HCT116 (cell line): ENCODE data around the gene RPL13A. TPM values are rescaled to one million over a fixed set of nuclear protein-coding genes. Genes with fewer than 3 reads are reported as not detected.
"Not testable (repeated sequence)": the region's sequence is repeated elsewhere in the genome, so short reads cannot be mapped to it uniquely, and the experiment has no call there.

Experiments used
- ATAC-seq: fragments of 200-7000 bp; cut with Tn5 transposase; 2 replicates; pipeline ENCODE4 v1.9.1; 2020; ENCODE audit warnings: mild to moderate bottlenecking, moderate library complexity
- BruUV-seq: library from RNA; stranded (reverse); fragments of 400-500 nt; replicated peaks from 2 replicates; lab custom pipeline; 2021; lab: Mats Ljungman, UMichigan
- CTCF ChIA-PET: fragments of 300-600 bp; sonication (Branson Sonifier 250); formaldehyde crosslinking; loops from one replicate; lab custom pipeline; 2021; ENCODE audit warnings: antibody characterized with exemption; lab: Charles Lee
- POLR2A ChIA-PET: fragments of 300-600, 350-600 bp; sonication (Branson Sonifier 250); formaldehyde crosslinking; loops from one replicate; lab custom pipeline; 2021; ENCODE audit warnings: antibody characterized with exemption; lab: Charles Lee
- RAD21 ChIA-PET, 2 experiments: fragments of 300-600 bp; sonication (Branson Sonifier 250); formaldehyde crosslinking; loops; one replicate each; lab custom pipeline; 2023; ENCODE audit warnings: low total read pairs in 2 of 2; ENCODE audit not compliant: uncharacterized antibody in 2 of 2, unreplicated experiment in 2 of 2, low non-redundant PET in 1 of 2; lab: Charles Lee
- DNase-seq: peaks from one replicate; pipeline ENCODE4 v3.0.0-alpha.2; 2010; ENCODE audit warnings: low read depth, low spot score
- H2AFZ ChIP-seq: fragments of 200-600 bp; shearing (Covaris generic), sonication (generic); 2 replicates; pipeline ENCODE4 v1.6.1; 2017; ENCODE audit warnings: low read depth, mixed run types, mixed read lengths, antibody characterized with exemption, low read length; ENCODE audit not compliant: poor library complexity, severe bottlenecking
- H3K27ac ChIP-seq: 2 replicates; pipeline ENCODE4 v1.5.1; 2012; ENCODE audit warnings: low read depth, low read length
- H3K27me3 ChIP-seq: fragments of 200-600 bp; sonication (generic); 2 replicates; pipeline ENCODE4 v1.6.1; 2016; ENCODE audit warnings: mixed run types, low read length, mixed read lengths; ENCODE audit not compliant: insufficient read depth
- H3K36me3 ChIP-seq, 2 experiments: fragments of 200-500 bp in 1 of 2; fragments of 200-600 bp in 1 of 2; sonication (Bioruptor generic) in 1 of 2; sonication (generic) in 1 of 2; 2 replicates each; pipeline versions ENCODE4 v1.5.1 to v1.6.1; 2014 to 2016; ENCODE audit warnings: low read length in 2 of 2, inconsistent platforms in 1 of 2, mixed read lengths in 1 of 2, mixed run types in 1 of 2; ENCODE audit not compliant: insufficient read depth in 2 of 2, control insufficient read depth in 1 of 2
- H3K4me1 ChIP-seq, 2 experiments: fragments of 200-600 bp in 1 of 2; sonication (generic) in 1 of 2; 2 replicates each; pipeline versions ENCODE4 v1.5.1 to v1.6.1; 2012 to 2017; ENCODE audit warnings: low read length in 2 of 2, inconsistent platforms in 1 of 2, mild to moderate bottlenecking in 1 of 2, mixed read lengths in 1 of 2, mixed run types in 1 of 2, moderate library complexity in 1 of 2; ENCODE audit not compliant: insufficient read depth in 2 of 2, control insufficient read depth in 1 of 2
- H3K4me2 ChIP-seq: fragments of 200-600 bp; sonication (generic); 2 replicates; pipeline ENCODE4 v1.6.1; 2017; ENCODE audit warnings: mixed run types, low read length, mixed read lengths
- H3K4me3 ChIP-seq, 2 experiments: fragments of 200-600 bp in 1 of 2; sonication (generic) in 1 of 2; replicated peaks in 1 of 2; 2 replicates each; pipeline ENCODE4 v1.5.1; 2011 to 2016; ENCODE audit warnings: low read length in 2 of 2, control low read depth in 1 of 2, low read depth in 1 of 2, mild to moderate bottlenecking in 1 of 2, mixed read lengths in 1 of 2, mixed run types in 1 of 2
- H3K79me2 ChIP-seq: fragments of 200-600 bp; sonication (generic); 2 replicates; pipeline ENCODE4 v1.6.1; 2017; ENCODE audit warnings: mild to moderate bottlenecking, mixed run types, low read length, moderate library complexity, mixed read lengths; ENCODE audit not compliant: insufficient read depth
- H3K9ac ChIP-seq: fragments of 200-600 bp; sonication (generic); 2 replicates; pipeline ENCODE4 v1.6.1; 2016; ENCODE audit warnings: low read length, mixed read lengths
- H3K9me2 ChIP-seq: fragments of 200-600 bp; sonication (generic), shearing (Covaris generic); 2 replicates; pipeline ENCODE4 v1.6.1; 2017; ENCODE audit warnings: mixed run types, mild to moderate bottlenecking, moderate library complexity; ENCODE audit not compliant: insufficient read depth
- H3K9me3 ChIP-seq, 2 experiments: fragments of 200-500 bp in 1 of 2; fragments of 200-600 bp in 1 of 2; sonication (Bioruptor generic) in 1 of 2; sonication (generic) in 1 of 2; 2 replicates each; pipeline ENCODE4 v1.6.1; 2014 to 2017; ENCODE audit warnings: low read length in 2 of 2, mixed read lengths in 2 of 2, inconsistent platforms in 1 of 2, low read depth in 1 of 2, mild to moderate bottlenecking in 1 of 2, mixed run types in 1 of 2, moderate library complexity in 1 of 2; ENCODE audit not compliant: control insufficient read depth in 1 of 2, insufficient read depth in 1 of 2
- H4K20me1 ChIP-seq: fragments of 200-600 bp; sonication (generic), shearing (Covaris generic); 2 replicates; pipeline ENCODE4 v1.6.1; 2017; ENCODE audit warnings: mixed run types, mild to moderate bottlenecking, moderate library complexity; ENCODE audit not compliant: insufficient read depth
- CTCF ChIP-seq, 3 experiments: fragments of 200-600 bp in 1 of 3; sonication (generic) in 1 of 3; IDR thresholded peaks in 2 of 3; conservative IDR thresholded peaks in 1 of 3; 2 replicates each; pipeline ENCODE4 v1.5.1; 2012 to 2017; ENCODE audit warnings: low read depth in 2 of 3, low read length in 2 of 3, antibody characterized with exemption in 1 of 3, borderline replicate concordance in 1 of 3, control low read depth in 1 of 3, mild to moderate bottlenecking in 1 of 3, mixed read lengths in 1 of 3, mixed run types in 1 of 3, moderate library complexity in 1 of 3; ENCODE audit not compliant: insufficient read depth in 1 of 3
- JUND ChIP-seq: IDR thresholded peaks from 2 replicates; pipeline ENCODE4 v1.6.1; 2012
- POLR2AphosphoS5 ChIP-seq: IDR thresholded peaks from 2 replicates; pipeline ENCODE4 v1.6.1; 2011; ENCODE audit warnings: mild to moderate bottlenecking, low read depth, low read length, moderate library complexity
- YY1 ChIP-seq: IDR thresholded peaks from 2 replicates; pipeline ENCODE4 v1.6.1; 2011; ENCODE audit warnings: low read length, low read depth, moderate library complexity, mild to moderate bottlenecking; ENCODE audit not compliant: insufficient replicate concordance; ENCODE audit errors: extremely low read depth
- ZNF274 ChIP-seq: fragments of 200-500 bp; sonication (Bioruptor generic); IDR thresholded peaks from 2 replicates; pipeline ENCODE4 v1.6.1; 2014; ENCODE audit warnings: mild to moderate bottlenecking, low read depth, low read length, inconsistent platforms
- intact Hi-C: fragments of 100-400 bp; cut with micrococcal nuclease; formaldehyde crosslinking; loops from 2 replicates; pipeline ENCODE4 v1.10.0; 2022
- total RNA-seq: library from RNA; stranded (reverse); gene quantifications from one replicate; pipeline ENCODE4 v1.2.1, GENCODE V29; 2021; ENCODE audit not compliant: unreplicated experiment

The RPL13A gene
- total RNA-seq, 1 experiment from 2014 or later, result 3,719 TPM

DNA sequence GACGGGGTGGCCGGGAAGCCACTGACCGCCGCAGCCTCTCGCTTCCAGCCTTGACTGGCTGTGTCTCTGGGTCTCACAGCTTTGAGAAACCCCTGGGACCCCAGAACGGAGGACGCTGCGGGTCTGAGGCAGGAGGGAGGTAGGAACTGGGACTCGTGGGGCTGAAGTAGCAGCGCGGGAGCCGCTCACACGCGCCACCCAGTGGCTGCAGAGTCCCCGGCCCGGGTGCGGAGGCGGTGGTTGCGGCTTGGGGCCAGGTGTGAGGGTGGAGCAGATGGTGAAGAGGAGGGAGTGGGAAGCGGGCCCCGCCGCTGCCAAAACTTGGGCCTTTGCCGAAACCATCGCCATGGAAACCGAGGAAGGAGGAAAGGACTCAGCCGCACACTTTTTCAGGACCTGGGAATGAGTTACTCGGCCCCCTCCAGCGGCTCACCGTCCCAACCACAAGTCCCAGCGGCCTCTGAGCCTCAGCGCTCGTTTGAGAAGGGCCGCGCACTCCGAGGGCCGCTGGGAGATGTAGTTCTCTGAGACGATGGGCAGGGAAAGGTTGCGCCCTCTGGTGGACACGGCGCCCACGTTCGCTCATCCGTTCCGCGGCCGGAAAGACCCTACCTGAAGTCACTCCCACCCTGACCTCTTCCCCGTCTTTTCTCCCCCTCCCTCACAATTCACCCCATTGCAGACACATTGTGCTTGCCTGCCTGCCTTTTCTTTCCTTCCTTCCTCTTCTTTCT is 43.9 kb upstream of the RPL13A start (continued):
- TF ChIP-seq JUND, result no peak
- peak; percentile 48 for TF ChIP-seq YY1
- no peak for TF ChIP-seq POLR2AphosphoS5
- TF ChIP-seq ZNF274, result no peak

DNA sequence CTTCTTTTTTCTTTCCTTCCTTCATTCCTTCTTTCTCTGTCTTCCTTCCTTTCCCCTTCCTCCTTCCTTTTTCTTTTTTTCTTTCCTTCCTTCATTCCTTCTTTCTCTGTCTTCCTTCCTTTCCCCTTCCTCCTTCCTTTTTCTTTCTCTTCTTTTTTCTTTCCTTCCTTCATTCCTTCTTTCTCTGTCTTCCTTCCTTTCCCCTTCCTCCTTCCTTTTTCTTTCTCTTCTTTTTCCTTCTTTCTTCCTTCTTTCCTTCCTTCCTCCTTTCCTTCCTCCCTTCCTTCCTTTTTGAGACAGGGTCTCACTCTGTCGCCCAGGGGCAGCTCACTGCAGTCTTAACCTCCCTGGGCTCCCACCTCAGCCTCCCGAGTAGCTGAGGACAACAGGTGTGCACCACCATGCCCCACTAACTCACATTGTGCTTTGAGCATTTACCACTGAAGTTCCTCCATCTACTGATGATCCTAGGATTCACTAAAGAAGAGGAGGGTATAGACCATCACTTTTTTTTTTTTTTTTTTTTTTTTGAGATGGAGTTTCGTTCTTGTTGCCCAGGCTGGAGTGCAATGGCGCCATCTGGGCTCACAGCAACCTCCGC is 43.2 kb upstream of the RPL13A start:
- H3K4me1 ChIP-seq, result peaks cover 16 to 45% of the 10 kb centered on the region in 2 experiments; a peak in 3 of 4 replicates
- DNase-seq, H3K9me2 ChIP-seq, H3K27me3 ChIP-seq, H3K9me3 ChIP-seq, POLR2A ChIA-PET, ATAC-seq, H3K9ac ChIP-seq, H4K20me1 ChIP-seq, BruUV-seq, H2AFZ ChIP-seq, intact Hi-C loops, RAD21 ChIA-PET, H3K79me2 ChIP-seq: not testable (repeated sequence)
- H3K27ac ChIP-seq, result peak overlapping the region; percentile 22; the same call in 1 of the 2 replicates
- CTCF ChIA-PET, result interaction anchor here (0.9 to 2.1 kb wide), 7 partner anchors 18 to 218 kb away, joined by 3 to 9 read pairs (median 4); partner anchors contain the start of genes DKKL1 and GFY
- H3K4me3 ChIP-seq, result peak overlapping the region in 1 of 2 experiments; percentile 80; a peak in 2 of 4 replicates
- peaks cover 11 to 12% of the 10 kb centered on the region in 2 experiments; a peak in 2 of 4 replicates for H3K36me3 ChIP-seq
- peak overlapping the region; percentile 98 for H3K4me2 ChIP-seq

GRCh38 chr19:49445997-49446396 is 41.4 kb upstream of the RPL13A start:
- POLR2A ChIA-PET, result interaction anchor here (0.8 to 1.8 kb wide), 2 partner anchors 54 to 101 kb away, joined by 3 to 4 read pairs; no protein-coding TSS in a partner anchor

More at GRCh38 chr19:49445997-49446396, 41.4 kb upstream of the RPL13A start:
- H3K27ac ChIP-seq, result no peak overlapping the region
- H3K9me3 ChIP-seq, result no peaks in the 10 kb centered on the region
- H2AFZ ChIP-seq, result no peak overlapping the region
- RAD21 ChIA-PET, result no interaction called here
- DNase-seq (no peak), ATAC-seq (no peak)
- H3K4me2 ChIP-seq, result no peak overlapping the region
- H3K36me3 ChIP-seq, result peaks cover 14 to 16% of the 10 kb centered on the region in 2 experiments; a peak in 2 of 4 replicates
- H3K79me2 ChIP-seq, result peaks cover 19% of the 10 kb centered on the region
- H3K4me3 ChIP-seq, result no peak overlapping the region
- H3K4me1 ChIP-seq, result peaks cover 20 to 52% of the 10 kb centered on the region in 2 experiments; a peak in 3 of 4 replicates
- intact Hi-C loops, result no loop called here
- H3K27me3 ChIP-seq, result no peaks in the 10 kb centered on the region
- CTCF ChIA-PET, result interaction anchor here (1.1 to 2.1 kb wide), 4 partner anchors 20 to 101 kb away, joined by 3 to 9 read pairs (median 4); partner anchors contain the start of gene DKKL1
- TF ChIP-seq POLR2AphosphoS5 (no peak), CTCF (IDR thresholded peaks at IDR 0.05 in 2 of 3, conservative IDR thresholded peaks at IDR 0.05 in 1 of 3; ENCODE audit: borderline replicate concordance in 1 of 3, insufficient read depth in 1 of 3, low read depth in 2 of 3, low read length in 2 of 3) (0 out of 6 replicates have a peak, but pooled peaks of 1 of the 3 experiments have one; percentile 8)
- no peaks in the 10 kb centered on the region for H3K9me2 ChIP-seq
- no peaks in the 10 kb centered on the region for H4K20me1 ChIP-seq
- no peak overlapping the region for H3K9ac ChIP-seq
- BruUV-seq, result no TSS peak
